HG02884 (cell line): ENCODE results near the gene GFOD1.
"Not testable (repeated sequence)": the region's sequence is repeated elsewhere in the genome, so short reads cannot be mapped to it uniquely, and the experiment has no call there.

Experiments
- ATAC-seq: cut with Tn5 transposase; IDR thresholded peaks from one replicate; pipeline ENCODE4 v1.9.1; 2021; ENCODE audit warnings: mild to moderate bottlenecking, moderate library complexity; ENCODE audit not compliant: unreplicated experiment

The GFOD1 gene

DNA sequence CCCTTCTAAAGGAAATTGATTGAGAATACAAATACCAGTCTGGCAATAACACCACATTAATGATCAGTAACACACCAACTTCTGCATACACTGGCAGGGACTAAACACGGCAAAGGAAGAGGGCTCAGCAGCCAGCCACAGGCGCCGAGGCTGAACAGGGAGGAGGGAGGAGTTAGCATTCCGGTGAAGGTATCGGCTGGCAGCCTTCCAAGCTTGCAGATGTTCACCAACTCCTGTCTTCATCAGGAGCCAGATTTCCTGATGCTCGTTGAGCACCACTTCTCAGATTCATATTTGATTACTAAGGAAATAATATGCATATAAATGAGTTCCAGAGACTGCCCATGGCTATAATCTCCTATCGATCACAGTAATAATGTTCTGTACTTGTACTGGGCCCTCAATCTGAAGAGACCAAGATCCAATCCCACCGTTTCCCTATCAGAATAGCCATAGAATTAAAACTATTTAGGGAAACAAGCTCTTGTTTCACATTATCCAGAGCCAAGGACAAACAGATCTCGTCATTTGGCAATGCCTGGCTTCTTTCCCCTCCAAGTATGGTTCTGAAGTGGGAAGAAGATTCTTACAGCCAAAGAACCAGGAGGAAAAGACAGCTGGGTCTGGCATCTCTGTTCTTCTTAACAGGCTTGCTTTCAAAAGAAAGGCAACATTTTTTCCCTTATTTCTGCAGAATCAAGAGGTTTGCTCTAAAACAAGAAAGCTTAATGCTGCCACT is 42.2 kb downstream of the GFOD1 start:
- ATAC-seq, result no peak

GRCh38 chr6:13444604-13445003 is 42.8 kb downstream of the GFOD1 start:
- no peak for ATAC-seq

DNA sequence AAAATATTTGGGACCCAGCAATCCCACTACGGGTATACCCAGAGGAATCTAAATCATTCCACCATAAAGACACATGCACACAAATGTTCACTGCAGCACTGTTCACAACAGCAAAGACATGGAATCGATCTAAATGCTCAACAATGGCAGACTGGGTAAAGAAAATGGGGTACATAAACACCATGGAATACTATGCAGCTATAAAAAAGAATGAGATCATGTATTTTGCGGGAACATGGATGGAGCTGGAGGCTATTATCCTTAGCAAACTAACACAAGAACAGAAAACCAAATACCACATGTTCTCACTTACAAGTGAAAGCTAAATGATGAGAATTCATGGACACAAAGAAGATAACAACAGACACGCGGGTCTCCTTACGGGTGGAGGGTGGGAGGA is 43.4 kb downstream of the GFOD1 start:
- ATAC-seq, result not testable (repeated sequence)

- no peak for ATAC-seq
Measured at GRCh38 chr6:13441778-13442177, 45.6 kb downstream of the GFOD1 start.

DNA sequence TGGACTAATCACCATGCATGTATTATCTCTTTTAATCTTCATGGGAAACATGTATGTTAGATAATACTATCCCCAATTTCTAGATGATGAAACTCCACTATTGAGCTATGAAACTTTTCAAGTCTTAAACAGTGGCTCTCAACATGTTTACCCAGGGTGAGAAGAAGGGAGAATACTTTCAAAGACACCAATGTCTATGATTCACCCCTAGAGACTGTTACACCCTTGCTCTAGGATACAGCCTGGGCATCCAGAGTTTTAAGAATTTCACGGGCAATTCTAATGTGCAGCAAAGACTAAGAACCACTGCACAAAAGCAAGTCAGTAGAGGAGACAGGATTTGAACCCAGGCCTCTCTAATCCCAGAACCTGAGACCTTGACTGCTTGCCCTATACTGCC is 47.8 kb downstream of the GFOD1 start:
- ATAC-seq, result no peak

GRCh38 chr6:13438126-13438525 is 49.3 kb downstream of the GFOD1 start:
- ATAC-seq, result no peak

GRCh38 chr6:13437218-13437996 is 50.0 kb downstream of the GFOD1 start:
- ATAC-seq, result no peak

DNA sequence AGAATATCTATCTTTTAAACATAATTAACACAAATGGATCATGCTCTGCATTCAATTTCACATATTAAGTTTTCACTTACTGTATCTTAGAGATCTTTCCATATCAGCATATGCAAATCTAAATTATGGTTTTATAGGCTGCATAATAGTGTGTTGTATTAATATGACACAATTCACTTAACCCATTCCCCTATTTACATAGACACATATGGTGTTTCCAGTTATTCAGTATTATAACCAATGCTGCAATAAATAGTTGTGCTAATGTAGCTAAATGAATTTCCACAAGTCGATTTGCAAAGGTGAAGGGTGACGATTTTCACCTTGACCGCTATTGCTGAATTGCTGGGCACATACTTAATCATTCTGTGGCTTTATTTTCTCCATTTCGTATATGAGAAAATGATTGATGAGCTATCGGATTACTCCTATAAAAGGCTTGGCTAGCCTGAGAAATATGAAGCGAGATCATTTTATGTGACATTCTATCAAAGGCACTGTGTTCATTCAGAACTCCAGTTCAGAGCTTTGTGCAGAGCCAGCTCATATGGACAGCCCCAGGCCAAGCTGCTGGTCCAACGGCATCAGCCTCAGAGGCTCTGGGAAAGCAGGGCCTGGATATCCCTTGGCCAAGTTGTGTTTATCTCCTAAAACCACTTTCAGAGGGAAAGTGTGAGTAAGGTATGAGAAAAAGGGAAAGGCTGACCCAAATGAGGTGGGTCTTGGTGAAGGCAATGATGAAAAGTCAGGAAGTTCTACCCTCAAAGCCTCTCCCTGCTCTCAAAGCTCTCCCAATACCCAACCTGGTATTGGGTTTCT is 50.8 kb downstream of the GFOD1 start:
- ATAC-seq, result no peak

- no peak for ATAC-seq
Measured at GRCh38 chr6:13435477-13436246, 51.7 kb downstream of the GFOD1 start.

GRCh38 chr6:13434777-13435176 is 52.6 kb downstream of the GFOD1 start:
- no peak for ATAC-seq

DNA sequence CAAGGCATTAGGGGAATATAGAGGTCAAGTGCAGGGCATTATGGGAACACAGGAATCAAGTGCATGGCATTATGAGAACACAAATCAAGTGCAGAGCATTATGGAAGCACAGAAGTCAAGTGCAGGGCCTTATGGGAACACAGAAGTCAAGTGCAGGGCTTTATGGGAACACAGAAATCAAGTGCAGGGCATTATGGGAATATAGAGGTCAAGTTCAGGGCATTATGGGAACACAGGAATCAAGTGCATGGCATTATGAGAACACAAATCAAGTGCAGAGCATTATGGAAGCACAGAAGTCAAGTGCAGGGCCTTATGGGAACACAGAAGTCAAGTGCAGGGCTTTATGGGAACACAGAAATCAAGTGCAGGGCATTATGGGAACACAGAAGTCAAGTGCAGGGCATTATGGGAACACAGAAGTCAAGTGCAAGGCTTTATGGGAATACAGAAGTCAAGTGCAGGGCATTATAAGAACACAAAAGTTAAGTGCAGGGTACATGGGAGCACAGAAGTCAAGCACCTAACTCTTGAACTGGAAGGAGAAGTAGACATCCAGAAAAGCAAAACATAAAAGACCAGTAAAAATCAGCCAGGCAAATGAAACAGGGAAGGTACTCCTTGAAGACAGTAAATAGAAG is 53.1 kb downstream of the GFOD1 start:
- not testable (repeated sequence) for ATAC-seq

DNA sequence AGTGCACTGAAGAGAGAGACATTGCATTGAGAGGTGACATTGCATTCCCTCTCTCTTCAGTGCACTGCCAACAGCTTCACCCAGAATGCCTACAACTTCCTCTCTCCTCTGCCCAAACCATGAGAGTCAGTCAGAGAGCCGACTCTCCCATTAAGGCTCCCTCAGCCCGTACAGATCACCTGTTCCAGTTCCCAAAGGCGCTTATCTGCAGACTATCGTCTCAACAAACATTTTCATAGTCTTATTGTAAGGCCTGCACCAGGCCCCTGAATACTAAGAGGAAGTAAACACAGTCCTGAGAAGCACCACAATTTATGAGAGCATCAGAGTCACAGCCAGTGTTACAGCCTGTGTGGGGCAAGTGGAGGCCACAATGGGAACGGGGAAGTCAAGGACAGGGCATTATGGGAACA is 53.7 kb downstream of the GFOD1 start:
- no peak for ATAC-seq

DNA sequence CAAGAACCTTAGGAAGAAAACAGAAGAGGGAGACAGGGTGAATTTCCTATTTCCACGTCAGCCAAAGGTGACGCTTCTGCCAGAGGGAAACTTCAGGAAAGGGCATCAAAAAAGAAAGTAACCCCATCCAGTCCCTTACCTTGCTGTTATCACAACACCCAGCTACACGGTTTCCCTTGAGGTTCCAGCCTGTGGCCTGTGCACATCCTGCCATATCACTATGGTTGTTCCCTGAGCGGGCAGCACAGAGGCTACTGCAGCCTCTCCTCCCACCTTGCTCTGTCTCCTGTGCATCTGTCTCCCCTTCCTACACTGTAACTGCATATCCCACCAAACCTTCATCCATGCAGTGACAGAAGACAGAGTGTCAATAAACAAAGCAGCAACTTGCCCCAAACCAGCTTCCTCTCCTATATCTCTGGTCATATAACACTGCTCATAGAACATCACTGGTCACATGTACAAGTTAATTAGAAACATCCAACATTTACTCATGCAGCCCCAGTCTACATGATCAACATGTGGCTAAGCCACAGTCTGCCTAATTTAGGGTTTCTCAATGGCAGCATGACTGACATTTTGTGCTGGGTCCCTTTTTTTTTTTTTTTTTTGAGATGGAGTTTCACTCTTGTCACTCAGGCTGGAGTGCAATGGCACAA is 54.7 kb downstream of the GFOD1 start:
- ATAC-seq, result no peak

DNA sequence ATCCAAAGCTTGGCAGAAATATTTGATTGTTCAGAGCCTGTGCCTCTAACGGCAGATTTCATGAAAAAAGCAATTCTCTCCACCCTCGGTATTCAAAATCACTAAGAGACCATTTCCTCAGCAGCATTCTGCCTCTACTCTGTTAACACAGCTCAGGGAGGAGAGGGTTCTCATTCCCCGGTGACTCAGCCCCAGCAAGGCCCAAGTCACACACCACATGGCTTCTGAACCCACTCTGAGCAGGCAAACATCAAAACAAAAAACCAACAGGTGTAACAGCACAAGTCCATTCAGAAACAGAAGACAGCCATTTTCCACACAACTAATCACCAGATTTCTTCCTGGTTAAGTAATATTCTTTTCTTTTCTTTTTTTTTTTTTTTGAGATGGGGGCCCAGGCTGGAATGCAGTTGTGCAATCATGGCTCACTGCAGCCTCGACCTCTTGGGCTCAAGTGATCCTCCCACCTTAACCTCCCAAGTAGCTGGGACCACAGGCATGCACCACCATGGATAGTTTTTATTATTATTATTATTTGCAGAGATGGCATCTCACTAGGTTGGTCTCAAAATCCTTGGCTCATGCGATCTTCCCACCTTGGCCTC is 55.4 kb downstream of the GFOD1 start:
- ATAC-seq, result no peak

DNA sequence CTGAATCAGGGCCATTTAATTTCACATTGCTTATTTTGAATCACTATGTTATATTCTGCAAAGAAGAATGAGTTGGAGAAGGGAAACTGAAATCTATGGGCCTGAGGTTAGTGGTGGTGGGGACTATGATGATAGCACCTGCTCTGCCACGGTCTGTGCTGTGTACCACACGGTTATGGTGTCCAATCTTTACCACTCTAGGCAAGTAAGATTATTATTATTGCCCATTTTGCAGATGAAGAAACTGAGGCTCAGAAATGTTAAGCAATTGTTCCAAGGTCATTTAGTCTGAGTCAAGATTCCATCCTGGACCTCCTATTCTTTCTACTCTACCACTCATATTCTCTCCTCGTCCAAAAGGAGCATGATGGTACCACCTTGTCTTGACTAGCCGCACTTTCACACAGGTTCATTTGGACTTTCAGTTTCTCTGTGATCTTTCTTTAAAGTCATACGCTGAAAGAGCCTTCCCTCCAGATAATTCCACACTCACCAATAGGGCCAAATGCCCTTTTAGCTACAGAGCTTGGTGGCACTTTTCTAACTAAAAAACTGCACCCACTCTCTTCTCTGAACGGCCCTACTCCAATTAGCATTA is 56.2 kb downstream of the GFOD1 start:
- ATAC-seq, result no peak

DNA sequence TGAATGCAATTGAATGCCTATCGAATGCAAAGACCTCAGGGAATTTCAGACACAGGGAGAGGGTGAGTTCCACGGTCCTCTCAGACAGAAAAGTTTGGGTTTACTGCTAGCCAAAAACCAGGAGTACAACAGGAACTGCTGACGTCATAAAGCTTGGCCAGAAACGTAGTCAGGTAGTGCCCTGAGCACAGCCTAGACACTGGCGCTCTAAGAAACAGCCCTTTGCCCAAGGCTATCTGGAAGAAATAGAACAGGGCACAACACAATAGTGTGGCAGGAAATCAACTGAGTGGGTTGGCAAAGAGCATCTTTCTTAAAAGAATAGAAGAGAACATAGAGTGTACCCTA is 58.0 kb downstream of the GFOD1 start:
- no peak for ATAC-seq

- peak; percentile 28 for ATAC-seq
Measured at GRCh38 chr6:13428583-13429405, 58.6 kb downstream of the GFOD1 start.
